Kidney (tissue), 14 donors: ENCODE measurements around the gene GPX2. TPM values are rescaled to one million over a fixed set of nuclear protein-coding genes. Genes with fewer than 3 reads are reported as not detected.

Source experiments
- DNase-seq, 5 donors: peaks; one replicate each; pipeline ENCODE4 v3.0.0-alpha.2; 2013 to 2020
- FAIRE-seq: peaks from 2 replicates; lab custom pipeline; 2012; peaks lifted over from hg19 to GRCh38; lab: Jason Lieb, UNC
- H3K27ac ChIP-seq, 2 donors: one replicate each; pipeline ENCODE4 v1.7.0; 2013; ENCODE audit warnings: low read depth in 2 of 2, low read length in 2 of 2, inconsistent platforms in 1 of 2
- H3K27me3 ChIP-seq: one replicate; pipeline ENCODE4 v1.7.1; 2013; ENCODE audit warnings: low read length, inconsistent platforms; ENCODE audit not compliant: control insufficient read depth, insufficient read depth
- H3K36me3 ChIP-seq, 3 donors: one replicate each; pipeline versions ENCODE4 v1.7.0 to v1.7.1; 2013; ENCODE audit warnings: low read length in 3 of 3, control low read depth in 1 of 3, inconsistent platforms in 1 of 3; ENCODE audit not compliant: insufficient read depth in 3 of 3, control insufficient read depth in 2 of 3
- H3K4me1 ChIP-seq, 3 donors: one replicate each; pipeline versions ENCODE4 v1.7.0 to v1.7.1; 2013; ENCODE audit warnings: low read length in 3 of 3, inconsistent platforms in 1 of 3, low read depth in 1 of 3; ENCODE audit not compliant: control insufficient read depth in 2 of 3, insufficient read depth in 2 of 3
- H3K4me3 ChIP-seq, 3 donors: one replicate each; pipeline versions ENCODE4 v1.7.0 to v1.8.1; 2013; ENCODE audit warnings: low read length in 3 of 3, control low read depth in 1 of 3, inconsistent platforms in 1 of 3
- H3K9ac ChIP-seq, 3 donors: one replicate each; pipeline versions ENCODE4 v1.7.0 to v1.7.1; 2013; ENCODE audit warnings: low read length in 3 of 3, control low read depth in 1 of 3, inconsistent platforms in 1 of 3
- H3K9me3 ChIP-seq, 3 donors: one replicate each; pipeline versions ENCODE4 v1.7.0 to v1.7.1; 2013; ENCODE audit warnings: low read length in 3 of 3, control low read depth in 1 of 3, inconsistent platforms in 1 of 3; ENCODE audit not compliant: control insufficient read depth in 2 of 3, insufficient read depth in 1 of 3
- intact Hi-C: fragments of 100-400 bp; cut with DNase I; formaldehyde crosslinking; loops from one replicate; pipeline ENCODE4 v1.11.1; 2022
- polyA plus RNA-seq: library from polyadenylated mRNA; stranded (reverse); fragments of 350-450 nt; fragmentation: Illumina TruSeq; extraction: RNeasy Lipid Tissue Mini Kit (QIAGEN cat#74804); gene quantifications from one replicate; pipeline ENCODE4 v1.2.3, GENCODE V29; 2014; ENCODE audit warnings: low read depth, low replicate concordance; ENCODE audit not compliant: insufficient read depth
- total RNA-seq: library from RNA; stranded (reverse); fragmentation: NEBNext Ultra II Directional; extraction: Animal tissue kit (Norgen Biotek cat#: 25700); gene quantifications from one replicate; pipeline ENCODE4 v1.2.1, GENCODE V29; 2021
- TF ChIP-seq, protein P1 (sequence below): IDR thresholded peaks from 3 replicates; pipeline ENCODE4 v1.5.1; 2012; ENCODE audit warnings: mild to moderate bottlenecking, moderate library complexity, borderline replicate concordance; ENCODE audit not compliant: insufficient read depth; ENCODE audit errors: extremely low read depth
- donor health status: control.
- donor health status: control.
- donor health status: control.
- donor health status: control.
- donor health status: control.
- donor health status: DM: yes; HTN: yes; CAD: no.
- donor health status: Normal renal cell carcinoma (clear cell type).

The GPX2 gene
- total and polyA plus RNA-seq, 2 donors from 2014 or later, result 8.4 to 60.0 TPM

GRCh38 chr14:64956697-64957406 is 14.3 kb upstream of the GPX2 start:
- no peak for FAIRE-seq
- peaks cover 0 to 29% (median 0%) of the 10 kb centered on the region in 3 donors for H3K4me1 ChIP-seq
- H3K9ac ChIP-seq, result no peak overlapping the region
- H3K36me3 ChIP-seq, result no peaks in the 10 kb centered on the region
- no peak overlapping the region for H3K4me3 ChIP-seq
- H3K27ac ChIP-seq, result no peak overlapping the region
- intact Hi-C loops, result no loop called here
- DNase-seq, result peak in 2 of 5 donors; percentile 4 to 39
- no peaks in the 10 kb centered on the region for H3K9me3 ChIP-seq
- TF ChIP-seq, protein P1, sequence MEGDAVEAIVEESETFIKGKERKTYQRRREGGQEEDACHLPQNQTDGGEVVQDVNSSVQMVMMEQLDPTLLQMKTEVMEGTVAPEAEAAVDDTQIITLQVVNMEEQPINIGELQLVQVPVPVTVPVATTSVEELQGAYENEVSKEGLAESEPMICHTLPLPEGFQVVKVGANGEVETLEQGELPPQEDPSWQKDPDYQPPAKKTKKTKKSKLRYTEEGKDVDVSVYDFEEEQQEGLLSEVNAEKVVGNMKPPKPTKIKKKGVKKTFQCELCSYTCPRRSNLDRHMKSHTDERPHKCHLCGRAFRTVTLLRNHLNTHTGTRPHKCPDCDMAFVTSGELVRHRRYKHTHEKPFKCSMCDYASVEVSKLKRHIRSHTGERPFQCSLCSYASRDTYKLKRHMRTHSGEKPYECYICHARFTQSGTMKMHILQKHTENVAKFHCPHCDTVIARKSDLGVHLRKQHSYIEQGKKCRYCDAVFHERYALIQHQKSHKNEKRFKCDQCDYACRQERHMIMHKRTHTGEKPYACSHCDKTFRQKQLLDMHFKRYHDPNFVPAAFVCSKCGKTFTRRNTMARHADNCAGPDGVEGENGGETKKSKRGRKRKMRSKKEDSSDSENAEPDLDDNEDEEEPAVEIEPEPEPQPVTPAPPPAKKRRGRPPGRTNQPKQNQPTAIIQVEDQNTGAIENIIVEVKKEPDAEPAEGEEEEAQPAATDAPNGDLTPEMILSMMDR, result no peak
- no peaks in the 10 kb centered on the region for H3K27me3 ChIP-seq

- Histone ChIP-seq H3K36me3 (peaks cover 0 to 5% (median 0%) of the 10 kb centered on the region in 3 donors), H3K9ac (no peak overlapping the region), H3K9me3 (no peaks in the 10 kb centered on the region), H3K27ac (peak overlapping the region in 1 of 2 donors; percentile 14), H3K4me1 (peaks cover 0 to 20% (median 0%) of the 10 kb centered on the region in 3 donors), H3K4me3 (no peak overlapping the region), H3K27me3 (no peaks in the 10 kb centered on the region)
- DNase-seq (peak in 2 of 5 donors; percentile 24 to 28), FAIRE-seq (no peak)
- TF ChIP-seq, protein P1, result no peak
- intact Hi-C loops, result no loop called here
Observed at GRCh38 chr14:64955297-64955696, 12.8 kb upstream of the GPX2 start.

DNA sequence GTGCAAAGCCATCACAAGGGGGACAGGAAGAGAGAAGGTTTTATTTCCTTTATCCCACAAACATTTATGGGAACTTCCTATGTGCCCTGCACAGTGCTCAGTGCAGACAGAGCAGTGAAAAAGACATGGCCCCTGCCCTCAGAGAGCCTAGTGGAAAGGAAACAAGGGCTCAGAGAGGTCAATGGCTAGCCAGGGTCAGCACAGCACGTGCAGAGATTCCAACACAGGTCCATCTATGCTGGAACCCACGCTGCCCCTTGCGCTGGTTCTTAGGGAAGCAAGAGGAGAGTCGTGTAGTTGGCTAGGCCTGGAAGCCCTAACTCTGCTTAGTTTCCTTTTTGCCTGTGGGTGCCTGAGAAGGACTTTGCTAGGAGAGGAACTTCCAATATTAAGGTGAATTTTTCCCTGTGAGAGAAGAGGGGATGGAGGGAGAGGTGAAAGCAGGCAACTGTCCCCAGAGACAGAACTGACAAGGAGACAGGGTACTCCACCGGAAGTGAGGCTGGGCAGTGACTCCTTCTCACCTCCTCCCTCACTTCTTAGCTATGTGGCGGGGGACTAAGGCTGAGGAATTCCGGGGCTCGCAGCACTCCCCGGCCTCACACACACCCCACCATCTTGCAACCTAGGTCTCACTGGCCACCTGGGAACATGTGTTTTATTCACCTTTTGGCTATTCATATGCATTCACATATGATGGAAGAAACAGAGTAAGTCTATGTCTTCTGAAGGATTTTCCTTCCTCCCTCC is 12.1 kb upstream of the GPX2 start:
- Histone ChIP-seq H3K4me3 (no peak overlapping the region), H3K36me3 (peaks cover 0 to 7% (median 0%) of the 10 kb centered on the region in 3 donors), H3K4me1 (peaks cover 0 to 14% (median 0%) of the 10 kb centered on the region in 3 donors), H3K9me3 (no peaks in the 10 kb centered on the region), H3K27me3 (no peaks in the 10 kb centered on the region), H3K9ac (no peak overlapping the region), H3K27ac (peak overlapping the region in 1 of 2 donors; percentile 56)
- DNase-seq (peak in 2 of 5 donors; percentile 20 to 42), FAIRE-seq (no peak)
- TF ChIP-seq, protein P1, result no peak
- intact Hi-C loops, result no loop called here
